K562 (cell line): ENCODE measurements around the gene EML6. TPM values are rescaled to one million over a fixed set of nuclear protein-coding genes. Genes with fewer than 3 reads are reported as not detected.

Experiments
- ATAC-seq: fragments of 200-7000 bp; cut with Tn5 transposase; 3 replicates; pipeline ENCODE4 v1.9.1; 2020; ENCODE audit warnings: moderate library complexity
- BruUV-seq: library from RNA; stranded (reverse); fragments of 400-500 nt; replicated peaks from 2 replicates; lab custom pipeline; 2021; lab: Mats Ljungman, UMichigan
- CTCF ChIA-PET: fragments of 300-600 bp; formaldehyde crosslinking; extraction: SDS; loops from one replicate; lab custom pipeline; 2021; ENCODE audit warnings: low intra/inter-chr PET ratio; lab: Yijun Ruan, JAX
- POLR2A ChIA-PET: fragments of 300-600, 350-650 bp; sonication (Branson Sonifier 250); formaldehyde crosslinking; extraction: SDS; loops from one replicate; lab custom pipeline; 2021; ENCODE audit warnings: antibody characterized with exemption, inconsistent platforms; lab: Yijun Ruan, JAX
- DNase-seq, 4 experiments: peaks; one replicate each; pipeline versions ENCODE4 v3.0.0 to v3.0.0-alpha.2; 2011 to 2018; ENCODE audit warnings: low spot score in 3 of 4, mixed read lengths in 3 of 4; ENCODE audit errors: extremely low read depth in 1 of 4
- FAIRE-seq: peaks from 2 replicates; lab custom pipeline; 2011; peaks lifted over from hg19 to GRCh38; lab: Jason Lieb, UNC
- H2AFZ ChIP-seq: 2 replicates; pipeline ENCODE4 v1.6.0; 2011; ENCODE audit warnings: low read depth, low read length, control low read depth, inconsistent platforms
- H3K27ac ChIP-seq: fragments of 200-600 bp; 3 replicates; pipeline ENCODE4 v1.8.0; 2011; ENCODE audit warnings: low read depth, mild to moderate bottlenecking, control low read depth, inconsistent platforms, low read length, moderate library complexity, mixed read lengths; ENCODE audit errors: extremely low read depth
- H3K27me3 ChIP-seq, 2 experiments: fragments of 300-600 bp in 1 of 2; 2 replicates in 1 of 2; 3 replicates in 1 of 2; pipeline versions ENCODE4 v1.6.0 to v1.8.0; 2011; ENCODE audit warnings: inconsistent platforms in 2 of 2, low read length in 2 of 2, mild to moderate bottlenecking in 1 of 2, mixed read lengths in 1 of 2, moderate library complexity in 1 of 2; ENCODE audit not compliant: control insufficient read depth in 2 of 2, insufficient read depth in 2 of 2
- H3K36me3 ChIP-seq: fragments of 300-600 bp; 3 replicates; pipeline ENCODE4 v1.8.0; 2011; ENCODE audit warnings: mild to moderate bottlenecking, low read length, inconsistent platforms; ENCODE audit not compliant: control insufficient read depth, insufficient read depth
- H3K4me1 ChIP-seq, 2 experiments: fragments of 200-600 bp in 1 of 2; replicated peaks in 1 of 2; 2 replicates in 1 of 2; 3 replicates in 1 of 2; pipeline versions ENCODE4 v1.5.1 to v1.8.0; 2011; ENCODE audit warnings: inconsistent platforms in 2 of 2, low read length in 2 of 2, mild to moderate bottlenecking in 1 of 2, mixed read lengths in 1 of 2, moderate library complexity in 1 of 2; ENCODE audit not compliant: control insufficient read depth in 2 of 2, insufficient read depth in 2 of 2
- H3K4me2 ChIP-seq: 2 replicates; pipeline ENCODE4 v1.6.1; 2011; ENCODE audit warnings: low read length, control low read depth, inconsistent platforms, mixed read lengths; ENCODE audit not compliant: insufficient read depth
- H3K4me3 ChIP-seq: fragments of 200-600 bp; sonication (generic), shearing (Covaris generic); 2 replicates; pipeline ENCODE4 v1.5.1; 2016; ENCODE audit warnings: control low read depth, inconsistent platforms
- H3K79me2 ChIP-seq: fragments of 200-600 bp; 3 replicates; pipeline ENCODE4 v1.8.0; 2011; ENCODE audit warnings: low read length, inconsistent platforms; ENCODE audit not compliant: control insufficient read depth, insufficient read depth
- H3K9ac ChIP-seq, 2 experiments: 2 replicates each; pipeline versions ENCODE4 v1.6.0 to v1.6.1; 2011; ENCODE audit warnings: low read depth in 2 of 2, low read length in 2 of 2, control low read depth in 1 of 2, inconsistent platforms in 1 of 2, mild to moderate bottlenecking in 1 of 2, mixed read lengths in 1 of 2; ENCODE audit not compliant: insufficient read depth in 1 of 2
- H3K9me1 ChIP-seq: one replicate; pipeline ENCODE4 v1.6.0; 2011; ENCODE audit warnings: inconsistent platforms, mild to moderate bottlenecking, low read length, moderate library complexity; ENCODE audit not compliant: control insufficient read depth, insufficient read depth
- H3K9me3 ChIP-seq: replicated peaks from 2 replicates; pipeline ENCODE4 v1.5.1; 2011; ENCODE audit warnings: low read depth, low read length, inconsistent platforms; ENCODE audit not compliant: control insufficient read depth, insufficient read depth
- H4K20me1 ChIP-seq: replicated peaks from 2 replicates; pipeline ENCODE4 v1.6.1; 2011; ENCODE audit warnings: low read length, inconsistent platforms, mixed read lengths; ENCODE audit not compliant: control insufficient read depth, insufficient read depth
- BCL6 ChIP-seq: fragments of 250-450 bp; sonication (Bioruptor Pico); IDR thresholded peaks from 2 replicates; pipeline ENCODE4 v1.4.0; 2020
- MYC ChIP-seq, 2 experiments: fragments of 250-450 bp in 1 of 2; sonication (Bioruptor Pico) in 1 of 2; IDR thresholded peaks; 2 replicates each; pipeline versions ENCODE4 v1.5.1 to v1.6.1; 2012 to 2021; ENCODE audit warnings: low read depth in 2 of 2, borderline replicate concordance in 1 of 2, improper control_type of control experiment in 1 of 2, low read length in 1 of 2, mild to moderate bottlenecking in 1 of 2, moderate library complexity in 1 of 2
- NRF1 ChIP-seq, 2 experiments: fragments of 450-650 bp; IDR thresholded peaks in 1 of 2; conservative IDR thresholded peaks in 1 of 2; 2 replicates each; pipeline ENCODE4 v1.6.1; 2014; ENCODE audit warnings: mild to moderate bottlenecking in 2 of 2
- POLR2B ChIP-seq: fragments of 450-650 bp; IDR thresholded peaks from 2 replicates; pipeline ENCODE4 v1.6.1; 2018; ENCODE audit warnings: low read depth; ENCODE audit not compliant: partially characterized antibody
- SMARCA4 ChIP-seq: fragments of 450-650 bp; IDR thresholded peaks from 2 replicates; pipeline ENCODE4 v1.6.1; 2016
- ZNF140 ChIP-seq: fragments of 250-450 bp; sonication (Bioruptor Pico); IDR thresholded peaks from 2 replicates; pipeline ENCODE4 v1.8.0; 2021; ENCODE audit warnings: moderate library complexity, mild to moderate bottlenecking, inconsistent platforms
- ZNF316 ChIP-seq: fragments of 450-650 bp; IDR thresholded peaks from 2 replicates; pipeline ENCODE4 v1.6.1; 2016
- ZNF695 ChIP-seq: fragments of 450-650 bp; formaldehyde crosslinking; IDR thresholded peaks from 2 replicates; pipeline ENCODE4 v1.4.0; 2020; ENCODE audit warnings: mild to moderate bottlenecking, moderate library complexity
- WGBS: fragments of 100-300 bp; shearing (Covaris generic); methylation state at CpG from one replicate; pipeline ENCODE4 v1.1.6; 2016; ENCODE audit warnings: low coverage, mixed read lengths; ENCODE audit not compliant: insufficient coverage; ENCODE audit errors: missing lambda C conversion rate; 5-methylcytosine and 5-hydroxymethylcytosine counted together
- in situ Hi-C: fragments of 300-500 bp; cut with MboI; formaldehyde crosslinking; loops from 4 replicates; pipeline ENCODE4 v1.15.0; 2018; ENCODE audit warnings: inconsistent platforms, mixed read lengths
- intact Hi-C: fragments of 100-400 bp; cut with micrococcal nuclease; formaldehyde crosslinking; loops from 2 replicates; pipeline ENCODE4 v1.14.2; 2022
- polyA plus RNA-seq, 8 experiments: library from polyadenylated mRNA; depleted of rRNA in 4 of 8; stranded (reverse) in 5 of 8; unstranded in 3 of 8; fragments of >200 nt; fragmentation: Nextera tagmentation in 2 of 8; fragmentation: Illumina TruSeq in 1 of 8; extraction: Ambion mirVana in 2 of 8; extraction: Trizol in 1 of 8; gene quantifications; 2 replicates each; pipeline versions ENCODE4 v1.2.1 to v1.2.3, GENCODE V29; 2011 to 2014; ENCODE audit warnings: inconsistent platforms in 1 of 8, missing spikeins in 1 of 8
- total RNA-seq, 7 experiments: library from RNA; depleted of rRNA in 6 of 7; stranded (reverse); fragments of >200 nt in 6 of 7; fragmentation: Illumina TruSeq in 2 of 7; extraction: Trizol in 2 of 7; gene quantifications; 2 replicates each; pipeline versions ENCODE4 v1.2.1 to v1.2.3, GENCODE V29; 2011 to 2021; ENCODE audit warnings: low replicate concordance in 1 of 7
- TF ChIP-seq, protein P1 (sequence below): fragments of 250-450 bp; sonication (Bioruptor Pico); IDR thresholded peaks from 2 replicates; pipeline ENCODE4 v1.9.0; 2021; ENCODE audit warnings: mild to moderate bottlenecking, inconsistent platforms
- TF ChIP-seq, protein P2 (sequence below): fragments of 450-650 bp; formaldehyde crosslinking; IDR thresholded peaks from 2 replicates; pipeline ENCODE4 v1.4.0; 2020; ENCODE audit warnings: mild to moderate bottlenecking, moderate library complexity
- TF ChIP-seq, protein P3 (sequence below), 2 experiments: IDR thresholded peaks in 1 of 2; conservative IDR thresholded peaks in 1 of 2; 2 replicates each; pipeline ENCODE4 v1.6.1; 2016; ENCODE audit warnings: low read depth in 2 of 2, mild to moderate bottlenecking in 1 of 2, missing compliant biosample characterization in 1 of 2, missing genetic modification characterization in 1 of 2, moderate library complexity in 1 of 2

The EML6 gene
- total and polyA plus RNA-seq, 9 of the 15 experiments (the other 6 are each of a cell fraction or from before 2014, with no cell fraction given): 0.07 to 0.56 (median 0.25) TPM

- intact Hi-C loops (no loop called here), in situ Hi-C loops (no loop called here)
- Histone ChIP-seq H3K27me3 (peaks cover 0 to 6% of the 10 kb centered on the region in 2 experiments; a peak in 2 of 5 replicates), H3K4me2 (no peak overlapping the region), H3K36me3 (no peaks in the 10 kb centered on the region), H3K79me2 (no peaks in the 10 kb centered on the region), H3K4me3 (no peak overlapping the region), H3K27ac (no peak overlapping the region), H3K9ac (no peak overlapping the region), H2AFZ (no peak overlapping the region), H3K9me3 (0 out of 2 replicates have a peak, but pooled peaks cover 7% of the 10 kb centered on the region), H3K9me1 (no peaks in the 10 kb centered on the region), H4K20me1 (no peaks in the 10 kb centered on the region), H3K4me1 (peaks cover 0 to 5% of the 10 kb centered on the region in 2 experiments; a peak in 2 of 5 replicates)
- ChIA-PET POLR2A (interaction anchor here (0.6 to 1.4 kb wide), 2 partner anchors 15 to 101 kb away, joined by 3 read pairs; no protein-coding TSS in a partner anchor), CTCF (no interaction called here)
- 8% methylated on average over 8 of the region's 8 CpGs for WGBS
- TF ChIP-seq, protein P1, sequence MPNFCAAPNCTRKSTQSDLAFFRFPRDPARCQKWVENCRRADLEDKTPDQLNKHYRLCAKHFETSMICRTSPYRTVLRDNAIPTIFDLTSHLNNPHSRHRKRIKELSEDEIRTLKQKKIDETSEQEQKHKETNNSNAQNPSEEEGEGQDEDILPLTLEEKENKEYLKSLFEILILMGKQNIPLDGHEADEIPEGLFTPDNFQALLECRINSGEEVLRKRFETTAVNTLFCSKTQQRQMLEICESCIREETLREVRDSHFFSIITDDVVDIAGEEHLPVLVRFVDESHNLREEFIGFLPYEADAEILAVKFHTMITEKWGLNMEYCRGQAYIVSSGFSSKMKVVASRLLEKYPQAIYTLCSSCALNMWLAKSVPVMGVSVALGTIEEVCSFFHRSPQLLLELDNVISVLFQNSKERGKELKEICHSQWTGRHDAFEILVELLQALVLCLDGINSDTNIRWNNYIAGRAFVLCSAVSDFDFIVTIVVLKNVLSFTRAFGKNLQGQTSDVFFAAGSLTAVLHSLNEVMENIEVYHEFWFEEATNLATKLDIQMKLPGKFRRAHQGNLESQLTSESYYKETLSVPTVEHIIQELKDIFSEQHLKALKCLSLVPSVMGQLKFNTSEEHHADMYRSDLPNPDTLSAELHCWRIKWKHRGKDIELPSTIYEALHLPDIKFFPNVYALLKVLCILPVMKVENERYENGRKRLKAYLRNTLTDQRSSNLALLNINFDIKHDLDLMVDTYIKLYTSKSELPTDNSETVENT: no peak
- TF ChIP-seq SMARCA4 (no peak), BCL6 (CRISPR knock-in tag) (no peak), ZNF316 (no peak), NRF1 (conservative IDR thresholded peaks at IDR 0.05 in 1 of 2, IDR thresholded peaks at IDR 0.05 in 1 of 2) (no peak), ZNF140 (CRISPR knock-in tag) (no peak), MYC (IDR thresholded peaks at IDR 0.05; ENCODE audit: low read depth, low read length) (no peak), MYC (CRISPR knock-in tag; IDR thresholded peaks at IDR 0.05; ENCODE audit: borderline replicate concordance, low read depth) (no peak), POLR2B (no peak), ZNF695 (CRISPR knock-in tag) (no peak)
- TF ChIP-seq, protein P2, sequence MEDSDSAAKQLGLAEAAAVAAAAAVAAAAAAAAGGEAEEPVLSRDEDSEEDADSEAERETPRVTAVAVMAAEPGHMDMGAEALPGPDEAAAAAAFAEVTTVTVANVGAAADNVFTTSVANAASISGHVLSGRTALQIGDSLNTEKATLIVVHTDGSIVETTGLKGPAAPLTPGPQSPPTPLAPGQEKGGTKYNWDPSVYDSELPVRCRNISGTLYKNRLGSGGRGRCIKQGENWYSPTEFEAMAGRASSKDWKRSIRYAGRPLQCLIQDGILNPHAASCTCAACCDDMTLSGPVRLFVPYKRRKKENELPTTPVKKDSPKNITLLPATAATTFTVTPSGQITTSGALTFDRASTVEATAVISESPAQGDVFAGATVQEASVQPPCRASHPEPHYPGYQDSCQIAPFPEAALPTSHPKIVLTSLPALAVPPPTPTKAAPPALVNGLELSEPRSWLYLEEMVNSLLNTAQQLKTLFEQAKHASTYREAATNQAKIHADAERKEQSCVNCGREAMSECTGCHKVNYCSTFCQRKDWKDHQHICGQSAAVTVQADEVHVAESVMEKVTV: no peak
- TF ChIP-seq, protein P3, sequence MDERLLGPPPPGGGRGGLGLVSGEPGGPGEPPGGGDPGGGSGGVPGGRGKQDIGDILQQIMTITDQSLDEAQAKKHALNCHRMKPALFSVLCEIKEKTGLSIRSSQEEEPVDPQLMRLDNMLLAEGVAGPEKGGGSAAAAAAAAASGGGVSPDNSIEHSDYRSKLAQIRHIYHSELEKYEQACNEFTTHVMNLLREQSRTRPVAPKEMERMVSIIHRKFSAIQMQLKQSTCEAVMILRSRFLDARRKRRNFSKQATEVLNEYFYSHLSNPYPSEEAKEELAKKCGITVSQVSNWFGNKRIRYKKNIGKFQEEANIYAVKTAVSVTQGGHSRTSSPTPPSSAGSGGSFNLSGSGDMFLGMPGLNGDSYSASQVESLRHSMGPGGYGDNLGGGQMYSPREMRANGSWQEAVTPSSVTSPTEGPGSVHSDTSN (CRISPR knock-in tag; IDR thresholded peaks at IDR 0.05; ENCODE audit: low read depth): no peak
- TF ChIP-seq, protein P3 (tag; conservative IDR thresholded peaks at IDR 0.05; ENCODE audit: low read depth): no peak
- FAIRE-seq (no peak), DNase-seq (no peak), ATAC-seq (no peak)
- no TSS peak for BruUV-seq
Measured at GRCh38 chr2:54927085-54927750, 203.8 kb downstream of the EML6 start.
